AG04450 (cell line): Measurements from ENCODE around the gene ERRFI1. TPM values are rescaled to one million over a fixed set of nuclear protein-coding genes. Genes with fewer than 3 reads are reported as not detected.

Experiments
- CTCF ChIA-PET: fragments of 300-600, 350-600 bp; formaldehyde crosslinking; extraction: SDS; loops from one replicate; lab custom pipeline; 2022; ENCODE audit warnings: antibody characterized with exemption, inconsistent platforms; lab: Charles Lee
- POLR2A ChIA-PET: fragments of 350-600 bp; formaldehyde crosslinking; extraction: SDS; loops from one replicate; lab custom pipeline; 2021; ENCODE audit warnings: antibody characterized with exemption, inconsistent platforms; lab: Yijun Ruan, JAX
- DNase-seq: peaks from one replicate; pipeline ENCODE4 v3.0.0-alpha.2; 2011; ENCODE audit warnings: low read depth, low spot score
- H3K27ac ChIP-seq: one replicate; pipeline ENCODE4 v1.5.1; 2012; ENCODE audit warnings: low read depth, low read length, control low read depth
- H3K27me3 ChIP-seq: one replicate; pipeline ENCODE4 v1.6.0; 2012; ENCODE audit warnings: low read length; ENCODE audit not compliant: control insufficient read depth, insufficient read depth
- H3K4me3 ChIP-seq: 2 replicates; pipeline ENCODE4 v1.5.1; 2011; ENCODE audit warnings: mild to moderate bottlenecking, low read depth, low read length, control low read depth
- H3K9me3 ChIP-seq: 2 replicates; pipeline ENCODE4 v1.5.1; 2012; ENCODE audit warnings: low read length; ENCODE audit not compliant: control insufficient read depth, insufficient read depth
- CTCF ChIP-seq: IDR thresholded peaks from 2 replicates; pipeline ENCODE4 v1.5.1; 2011; ENCODE audit warnings: low read depth, low read length, control low read depth, inconsistent platforms
- polyA plus RNA-seq: library from polyadenylated mRNA; depleted of rRNA; stranded (reverse); fragments of >200 nt; gene quantifications from 2 replicates; pipeline ENCODE4 v1.2.3, GENCODE V29; 2011

Gene ERRFI1
- polyA plus RNA-seq, 1 experiment: 105 TPM

GRCh38 chr1:7988576-7988975 lies 37.5 kb downstream of the ERRFI1 start:
- ChIA-PET POLR2A (no interaction called here), CTCF (interaction anchor here (0.6 to 2.7 kb wide), 6 partner anchors 13 to 861 kb away, joined by 3 to 11 read pairs (median 5); no protein-coding TSS in a partner anchor)
- no peak overlapping the region for H3K4me3 ChIP-seq
- no peak for TF ChIP-seq CTCF
- no peaks in the 10 kb centered on the region for H3K27me3 ChIP-seq
- DNase-seq: no peak
- H3K9me3 ChIP-seq: no peaks in the 10 kb centered on the region
- no peak overlapping the region for H3K27ac ChIP-seq

- POLR2A ChIA-PET: no interaction called here
- TF ChIP-seq CTCF: no peak
- Histone ChIP-seq H3K27me3 (no peaks in the 10 kb centered on the region), H3K4me3 (no peak overlapping the region), H3K9me3 (no peaks in the 10 kb centered on the region), H3K27ac (no peak overlapping the region)
- DNase-seq: no peak
- CTCF ChIA-PET: interaction anchor here (1.4 to 5.0 kb wide), 3 partner anchors 12 to 362 kb away, joined by 3 to 21 read pairs (median 5); no protein-coding TSS in a partner anchor
These were observed 38.6 kb downstream of the ERRFI1 start for GRCh38 chr1:7987528-7987927.

- no peaks in the 10 kb centered on the region for H3K9me3 ChIP-seq
- H3K27me3 ChIP-seq: no peaks in the 10 kb centered on the region
- no peak for DNase-seq
- ChIA-PET POLR2A (interaction anchor here (0.6 to 0.8 kb wide), 3 partner anchors 25 to 260 kb away, joined by 3 to 5 read pairs (median 5); no protein-coding TSS in a partner anchor), CTCF (interaction anchor here (5.0 to 6.2 kb wide), 2 partner anchors 11 to 329 kb away, joined by 21 to 53 read pairs; no protein-coding TSS in a partner anchor)
- no peak overlapping the region for H3K4me3 ChIP-seq
- no peak overlapping the region for H3K27ac ChIP-seq
- TF ChIP-seq CTCF: no peak
These were observed 40.1 kb downstream of the ERRFI1 start for GRCh38 chr1:7985851-7986612.

GRCh38 chr1:7984811-7985210 lies 41.3 kb downstream of the ERRFI1 start:
- CTCF ChIA-PET: interaction anchor here (3.1 to 6.2 kb wide), 3 partner anchors 10 to 331 kb away, joined by 21 to 53 read pairs (median 31); no protein-coding TSS in a partner anchor
- H3K27ac ChIP-seq: no peak overlapping the region
- no peaks in the 10 kb centered on the region for H3K27me3 ChIP-seq
- POLR2A ChIA-PET: no interaction called here
- H3K4me3 ChIP-seq: no peak overlapping the region
- TF ChIP-seq CTCF: no peak
- H3K9me3 ChIP-seq: no peaks in the 10 kb centered on the region
- no peak for DNase-seq
